GM23338 (cell line): ENCODE data around the gene LDLR.

Experiments used
- CREB1 ChIP-seq: fragments of 250-450 bp; sonication (Bioruptor Pico); IDR thresholded peaks from 2 replicates; pipeline ENCODE4 v1.5.0; 2020; ENCODE audit warnings: low read depth, mild to moderate bottlenecking, moderate library complexity
- CTCF ChIP-seq, 2 experiments: fragments of 200-600 bp in 1 of 2; sonication (generic) in 1 of 2; conservative IDR thresholded peaks; 2 replicates each; pipeline versions ENCODE4 v1.5.1 to v1.6.1; 2016 to 2017; ENCODE audit warnings: antibody characterized with exemption in 2 of 2, low read depth in 2 of 2, mild to moderate bottlenecking in 2 of 2, moderate library complexity in 1 of 2
- ETS1 ChIP-seq: IDR thresholded peaks from 2 replicates; pipeline ENCODE4 v1.6.1; 2016; ENCODE audit warnings: antibody characterized with exemption
- EZH2 ChIP-seq: fragments of 200-600 bp; sonication (generic); IDR thresholded peaks from one replicate; pipeline ENCODE4 v1.8.0; 2017; ENCODE audit warnings: antibody characterized with exemption, mild to moderate bottlenecking, low read depth; ENCODE audit not compliant: unreplicated experiment
- EZH2phosphoT487 ChIP-seq: fragments of 200-600 bp; sonication (generic); IDR thresholded peaks from one replicate; pipeline ENCODE4 v1.8.1; 2018; ENCODE audit warnings: antibody characterized with exemption; ENCODE audit not compliant: unreplicated experiment
- JUNB ChIP-seq: IDR thresholded peaks from one replicate; pipeline ENCODE4 v1.6.1; 2016; ENCODE audit warnings: antibody characterized with exemption; ENCODE audit not compliant: unreplicated experiment
- NANOG ChIP-seq: IDR thresholded peaks from 2 replicates; pipeline ENCODE4 v1.6.1; 2016; ENCODE audit warnings: antibody characterized with exemption, borderline replicate concordance
- POLR2AphosphoS5 ChIP-seq: IDR thresholded peaks from 2 replicates; pipeline ENCODE4 v1.6.1; 2016; ENCODE audit warnings: antibody characterized with exemption, low read depth
- REST ChIP-seq: IDR thresholded peaks from one replicate; pipeline ENCODE4 v1.6.1; 2018; ENCODE audit warnings: antibody characterized with exemption; ENCODE audit not compliant: unreplicated experiment
- STAT1 ChIP-seq: IDR thresholded peaks from one replicate; pipeline ENCODE4 v1.6.1; 2016; ENCODE audit warnings: antibody characterized with exemption; ENCODE audit not compliant: unreplicated experiment
- ZNF114 ChIP-seq: fragments of 250-450 bp; sonication (Bioruptor Pico); IDR thresholded peaks from 2 replicates; pipeline ENCODE4 v1.5.0; 2020; ENCODE audit warnings: mild to moderate bottlenecking, moderate library complexity
- ZNF331 ChIP-seq: fragments of 250-450 bp; sonication (Bioruptor Pico); IDR thresholded peaks from 2 replicates; pipeline ENCODE4 v1.5.0; 2020; ENCODE audit warnings: low read depth, mild to moderate bottlenecking, moderate library complexity

GRCh38 chr19:11093689-11094238 is 4.5 kb downstream of the LDLR start:
- TF ChIP-seq CTCF (conservative IDR thresholded peaks at IDR 0.05; ENCODE audit: low read depth in 2 of 2) (no peak), EZH2 (no peak), POLR2AphosphoS5 (no peak), ETS1 (no peak), CREB1 (CRISPR knock-in tag) (no peak), EZH2phosphoT487 (no peak), REST (no peak), ZNF114 (CRISPR knock-in tag) (no peak), ZNF331 (CRISPR knock-in tag) (no peak), NANOG (no peak), STAT1 (no peak), JUNB (no peak)
